Activated CD4-positive, alpha-beta T cell treated with anti-CD3 and anti-CD28 coated beads, Interleukin-10, Interleukin-2, amounts not matched to agents 100 ng/mL and 50 ng/mL, durations not matched to agents 16 hours and 8 hours (primary cell): ENCODE data around the gene TARBP1.
"Not testable (repeated sequence)": the region's sequence is repeated elsewhere in the genome, so short reads cannot be mapped to it uniquely, and the experiment has no call there.

Experiments
- DNase-seq: peaks from one replicate; pipeline ENCODE4 v3.0.0-alpha.2; 2020

The TARBP1 gene

GRCh38 chr1:234434706-234435105, 44.3 kb downstream of the TARBP1 start:
- DNase-seq, result no peak

- peak; percentile 39 for DNase-seq
These were observed 45.3 kb downstream of the TARBP1 start for GRCh38 chr1:234433563-234434285.

GRCh38 chr1:234431255-234431654, 47.7 kb downstream of the TARBP1 start:
- DNase-seq, result no peak

GRCh38 chr1:234430691-234431090, 48.3 kb downstream of the TARBP1 start:
- DNase-seq, result no peak

- no peak for DNase-seq
These were observed 49.6 kb downstream of the TARBP1 start for GRCh38 chr1:234429434-234429806.

GRCh38 chr1:234427950-234428646, 50.9 kb downstream of the TARBP1 start:
- no peak for DNase-seq

- no peak for DNase-seq
These were observed 65.0 kb downstream of the TARBP1 start for GRCh38 chr1:234413990-234414389.

GRCh38 chr1:234413485-234413884, 65.5 kb downstream of the TARBP1 start:
- no peak for DNase-seq

- no peak for DNase-seq
These were observed 66.1 kb downstream of the TARBP1 start for GRCh38 chr1:234412830-234413229.

- DNase-seq, result peak; percentile 59
These were observed 69.7 kb downstream of the TARBP1 start for GRCh38 chr1:234409328-234409727.

- peak; percentile 71 for DNase-seq
These were observed 70.2 kb downstream of the TARBP1 start for GRCh38 chr1:234408757-234409156.

GRCh38 chr1:234406871-234407270, 72.1 kb downstream of the TARBP1 start:
- DNase-seq, result no peak

GRCh38 chr1:234405676-234406075, 73.3 kb downstream of the TARBP1 start:
- no peak for DNase-seq

GRCh38 chr1:234402939-234403338, 76.0 kb downstream of the TARBP1 start:
- DNase-seq, result no peak

- no peak for DNase-seq
These were observed 77.3 kb downstream of the TARBP1 start for GRCh38 chr1:234401658-234402057.

- DNase-seq, result peak; percentile 47
These were observed 78.2 kb downstream of the TARBP1 start for GRCh38 chr1:234400773-234401172.

- not testable (repeated sequence) for DNase-seq
These were observed 79.5 kb downstream of the TARBP1 start for GRCh38 chr1:234399515-234399914.

- DNase-seq, result peak; percentile 67
These were observed 80.1 kb downstream of the TARBP1 start for GRCh38 chr1:234398849-234399381.

GRCh38 chr1:234397732-234398131, 81.2 kb downstream of the TARBP1 start:
- DNase-seq, result no peak

- DNase-seq, result no peak
These were observed 82.1 kb downstream of the TARBP1 start for GRCh38 chr1:234396871-234397270.

GRCh38 chr1:234396092-234396491, 82.9 kb downstream of the TARBP1 start:
- DNase-seq, result no peak

- DNase-seq, result no peak
These were observed 83.7 kb downstream of the TARBP1 start for GRCh38 chr1:234395297-234395696.

GRCh38 chr1:234393190-234393589, 85.8 kb downstream of the TARBP1 start:
- DNase-seq, result no peak

- DNase-seq, result no peak
These were observed 90.9 kb downstream of the TARBP1 start for GRCh38 chr1:234388094-234388493.
